ENCODE measurements around the gene TMEM35B.
A peak's percentile ranks its signal among the peaks of the same experiment; 100 is the strongest.

TMEM35B gene

GRCh38 chr1:35030756-35031446 is 45.8 kb upstream of the TMEM35B start:
- TF ChIP-seq CTCF (IDR thresholded peaks at IDR 0.05; ENCODE audit: borderline replicate concordance, extremely low read depth, low read length, poor library complexity, severe bottlenecking) (no peak), EZH2 (IDR thresholded peaks at IDR 0.05; ENCODE audit: borderline replicate concordance, low read depth, low read length, severe bottlenecking) (no peak)
- H3K36me3 ChIP-seq (ENCODE audit: insufficient read depth, low read length), result peaks cover 14% of the 10 kb centered on the region; the same call in 1 of the 2 replicates
- ATAC-seq (ENCODE audit: insufficient read depth, low read depth) (peak; percentile 22; the same call in 2 of the 3 replicates), DNase-seq (peak; percentile 39)
- peak overlapping the region; percentile 95 for H2AFZ ChIP-seq (ENCODE audit: low read depth, low read length)
- peak overlapping the region; percentile 70 for H3K9ac ChIP-seq (ENCODE audit: low read depth, low read length)
- H3K4me1 ChIP-seq (ENCODE audit: insufficient read depth, low read length), result peaks cover 29% of the 10 kb centered on the region
- no peaks in the 10 kb centered on the region for H4K20me1 ChIP-seq (ENCODE audit: insufficient read depth, low read length)
- H3K4me3 ChIP-seq (ENCODE audit: low read depth in 1 of 2, low read length in 2 of 2), result peak overlapping the region; percentile 75 to 81
- H3K9me3 ChIP-seq (ENCODE audit: insufficient read depth, low read length, severe bottlenecking), result peaks cover 13% of the 10 kb centered on the region
- H3K79me2 ChIP-seq (ENCODE audit: insufficient read depth, low read length), result peaks cover 27% of the 10 kb centered on the region
- peak overlapping the region; percentile 84 for H3K4me2 ChIP-seq (ENCODE audit: insufficient read depth, low read length)
- peak overlapping the region; percentile 94 for H3K27ac ChIP-seq (ENCODE audit: low read length)
- no peaks in the 10 kb centered on the region for H3K27me3 ChIP-seq (ENCODE audit: insufficient read depth, low read length, poor library complexity)

- peak overlapping the region; percentile 84 for H3K4me2 ChIP-seq (ENCODE audit: insufficient read depth, low read length)
- no peaks in the 10 kb centered on the region for H4K20me1 ChIP-seq (ENCODE audit: insufficient read depth, low read length)
- H3K27ac ChIP-seq (ENCODE audit: low read length), result 0 out of 2 replicates have a peak overlapping the region, but pooled peaks have one; percentile 94
- H3K4me1 ChIP-seq (ENCODE audit: insufficient read depth, low read length), result peaks cover 29% of the 10 kb centered on the region
- H3K36me3 ChIP-seq (ENCODE audit: insufficient read depth, low read length), result peaks cover 14% of the 10 kb centered on the region; the same call in 1 of the 2 replicates
- no peak for ATAC-seq (ENCODE audit: insufficient read depth, low read depth)
- H3K4me3 ChIP-seq (ENCODE audit: low read depth in 1 of 2, low read length in 2 of 2), result peak overlapping the region; percentile 75 to 81
- TF ChIP-seq CTCF (IDR thresholded peaks at IDR 0.05; ENCODE audit: borderline replicate concordance, extremely low read depth, low read length, poor library complexity, severe bottlenecking), result no peak
- TF ChIP-seq EZH2 (IDR thresholded peaks at IDR 0.05; ENCODE audit: borderline replicate concordance, low read depth, low read length, severe bottlenecking), result no peak
- DNase-seq, result no peak
- H3K27me3 ChIP-seq (ENCODE audit: insufficient read depth, low read length, poor library complexity), result no peaks in the 10 kb centered on the region
- peaks cover 32% of the 10 kb centered on the region for H3K79me2 ChIP-seq (ENCODE audit: insufficient read depth, low read length)
- H2AFZ ChIP-seq (ENCODE audit: low read depth, low read length), result no peak overlapping the region
- H3K9ac ChIP-seq (ENCODE audit: low read depth, low read length), result peak overlapping the region; percentile 70
- H3K9me3 ChIP-seq (ENCODE audit: insufficient read depth, low read length, severe bottlenecking), result peaks cover 13% of the 10 kb centered on the region
Measured at GRCh38 chr1:35030338-35030737, 45.2 kb upstream of the TMEM35B start.

GRCh38 chr1:35029761-35030160 is 44.6 kb upstream of the TMEM35B start:
- Histone ChIP-seq H3K79me2 (ENCODE audit: insufficient read depth, low read length) (peaks cover 33% of the 10 kb centered on the region), H3K36me3 (ENCODE audit: insufficient read depth, low read length) (peaks cover 14% of the 10 kb centered on the region; the same call in 1 of the 2 replicates), H3K4me2 (ENCODE audit: insufficient read depth, low read length) (peak overlapping the region; percentile 84), H3K27me3 (ENCODE audit: insufficient read depth, low read length, poor library complexity) (no peaks in the 10 kb centered on the region), H3K9ac (ENCODE audit: low read depth, low read length) (peak overlapping the region; percentile 70; the same call in 1 of the 2 replicates), H3K4me1 (ENCODE audit: insufficient read depth, low read length) (peaks cover 29% of the 10 kb centered on the region), H3K27ac (ENCODE audit: low read length) (no peak overlapping the region), H3K9me3 (ENCODE audit: insufficient read depth, low read length, severe bottlenecking) (peaks cover 13% of the 10 kb centered on the region), H4K20me1 (ENCODE audit: insufficient read depth, low read length) (no peaks in the 10 kb centered on the region), H3K4me3 (ENCODE audit: low read depth in 1 of 2, low read length in 2 of 2) (peak overlapping the region in 1 of 2 experiments; percentile 75; a peak in 2 of 4 replicates), H2AFZ (ENCODE audit: low read depth, low read length) (no peak overlapping the region)
- ATAC-seq (ENCODE audit: insufficient read depth, low read depth), result no peak
- no peak for DNase-seq
- TF ChIP-seq CTCF (IDR thresholded peaks at IDR 0.05; ENCODE audit: borderline replicate concordance, extremely low read depth, low read length, poor library complexity, severe bottlenecking), result no peak

Measured in DND-41 (cell line).